ENCODE results near the gene DNAAF8. TPM values are rescaled to one million over a fixed set of nuclear protein-coding genes. Genes with fewer than 3 reads are reported as not detected.

DNAAF8 gene
- total RNA-seq, 1 experiment from 2014 or later, result 1.2 TPM

- H3K27ac ChIP-seq (ENCODE audit: low read length), result no peak overlapping the region
- H3K4me2 ChIP-seq (ENCODE audit: low read length), result no peak overlapping the region
- H3K79me2 ChIP-seq (ENCODE audit: low read length), result peaks cover 24% of the 10 kb centered on the region
- H3K4me1 ChIP-seq (ENCODE audit: insufficient read depth, low read length), result no peaks in the 10 kb centered on the region
- no peaks in the 10 kb centered on the region for H3K9me2 ChIP-seq (replicated peaks; ENCODE audit: low read length)
- no peaks in the 10 kb centered on the region for H4K20me1 ChIP-seq (ENCODE audit: low read length)
- H3F3A ChIP-seq (ENCODE audit: low read length, unreplicated experiment), result no peaks in the 10 kb centered on the region
- POLR2A ChIA-PET (ENCODE audit: unreplicated experiment), result no interaction called here
- H3K9me3 ChIP-seq (ENCODE audit: low read length), result no peaks in the 10 kb centered on the region
- no peaks in the 10 kb centered on the region for H3K27me3 ChIP-seq (ENCODE audit: low read length)
- no peak overlapping the region for H3K4me3 ChIP-seq (ENCODE audit: low read length)
- CTCF ChIA-PET, result no interaction called here
- TF ChIP-seq EZH2 (IDR thresholded peaks at IDR 0.05; ENCODE audit: low read length, unreplicated experiment), result no peak
- no peak for TF ChIP-seq EZH2phosphoT487 (IDR thresholded peaks at IDR 0.05; ENCODE audit: borderline replicate concordance, low read length)
- TF ChIP-seq CTCF (conservative IDR thresholded peaks at IDR 0.05; ENCODE audit: low read depth, low read length), result no peak
- ATAC-seq (no peak), DNase-seq (no peak)
- no peak overlapping the region for H3K9ac ChIP-seq (ENCODE audit: low read length)
- no peak overlapping the region for H2AFZ ChIP-seq (ENCODE audit: low read length)
- BruUV-seq (replicated peaks), result no TSS peak
- H3K36me3 ChIP-seq (ENCODE audit: low read depth, low read length), result no peaks in the 10 kb centered on the region
- intact Hi-C loops (cut with micrococcal nuclease), result loop anchor here (5.0 to 10.0 kb wide), 2 partner anchors 72 to 215 kb away; partner anchors contain the start of gene ROGDI
Measured at GRCh38 chr16:4729876-4730275, 4.5 kb upstream of the DNAAF8 start.

- Histone ChIP-seq H3F3A (ENCODE audit: low read length, unreplicated experiment) (no peaks in the 10 kb centered on the region), H3K9me2 (replicated peaks; ENCODE audit: low read length) (no peaks in the 10 kb centered on the region), H3K27ac (ENCODE audit: low read length) (no peak overlapping the region), H3K9ac (ENCODE audit: low read length) (peak overlapping the region; percentile 94), H3K79me2 (ENCODE audit: low read length) (peaks cover 24% of the 10 kb centered on the region), H2AFZ (ENCODE audit: low read length) (peak overlapping the region; percentile 94), H4K20me1 (ENCODE audit: low read length) (no peaks in the 10 kb centered on the region), H3K4me2 (ENCODE audit: low read length) (peak overlapping the region; percentile 100), H3K9me3 (ENCODE audit: low read length) (no peaks in the 10 kb centered on the region), H3K36me3 (ENCODE audit: low read depth, low read length) (no peaks in the 10 kb centered on the region), H3K4me3 (ENCODE audit: low read length) (peak overlapping the region; percentile 94), H3K4me1 (ENCODE audit: insufficient read depth, low read length) (no peaks in the 10 kb centered on the region; the same call in 1 of the 2 replicates), H3K27me3 (ENCODE audit: low read length) (no peaks in the 10 kb centered on the region)
- intact Hi-C loops (cut with micrococcal nuclease), result loop anchor here (5.0 to 10.0 kb wide), 2 partner anchors 69 to 212 kb away; partner anchors contain the start of gene ROGDI
- BruUV-seq (replicated peaks), result no TSS peak
- no peak for ATAC-seq
- no peak for DNase-seq
- TF ChIP-seq CTCF (conservative IDR thresholded peaks at IDR 0.05; ENCODE audit: low read depth, low read length), result no peak
- TF ChIP-seq EZH2 (IDR thresholded peaks at IDR 0.05; ENCODE audit: low read length, unreplicated experiment), result no peak
- TF ChIP-seq EZH2phosphoT487 (IDR thresholded peaks at IDR 0.05; ENCODE audit: borderline replicate concordance, low read length), result no peak
- POLR2A ChIA-PET (ENCODE audit: unreplicated experiment), result no interaction called here
- CTCF ChIA-PET, result no interaction called here
Measured at GRCh38 chr16:4733211-4733742, 1.1 kb upstream of the DNAAF8 start.

GRCh38 chr16:4733747-4734062 lies 632 bp upstream of the DNAAF8 start:
- H3K36me3 ChIP-seq (ENCODE audit: low read depth, low read length), result no peaks in the 10 kb centered on the region
- DNase-seq (no peak), ATAC-seq (peak; percentile 4)
- no peaks in the 10 kb centered on the region for H4K20me1 ChIP-seq (ENCODE audit: low read length)
- CTCF ChIA-PET, result no interaction called here
- POLR2A ChIA-PET (ENCODE audit: unreplicated experiment), result interaction anchor here (1.2 kb wide), 1 partner anchor 69 kb away, joined by 5 read pairs; no protein-coding TSS in a partner anchor
- BruUV-seq (replicated peaks), result TSS peak; percentile 44
- TF ChIP-seq EZH2phosphoT487 (IDR thresholded peaks at IDR 0.05; ENCODE audit: borderline replicate concordance, low read length), result no peak
- TF ChIP-seq CTCF (conservative IDR thresholded peaks at IDR 0.05; ENCODE audit: low read depth, low read length), result no peak
- TF ChIP-seq EZH2 (IDR thresholded peaks at IDR 0.05; ENCODE audit: low read length, unreplicated experiment), result no peak
- H3K27ac ChIP-seq (ENCODE audit: low read length), result peak overlapping the region; percentile 28; the same call in 1 of the 2 replicates
- H3K27me3 ChIP-seq (ENCODE audit: low read length), result no peaks in the 10 kb centered on the region
- no peaks in the 10 kb centered on the region for H3K9me2 ChIP-seq (replicated peaks; ENCODE audit: low read length)
- peak overlapping the region; percentile 100 for H3K4me2 ChIP-seq (ENCODE audit: low read length)
- H3F3A ChIP-seq (ENCODE audit: low read length, unreplicated experiment), result no peaks in the 10 kb centered on the region
- H2AFZ ChIP-seq (ENCODE audit: low read length), result peak overlapping the region; percentile 94
- intact Hi-C loops (cut with micrococcal nuclease), result loop anchor here (5.0 to 10.0 kb wide), 2 partner anchors 69 to 211 kb away; partner anchors contain the start of gene ROGDI
- H3K4me3 ChIP-seq (ENCODE audit: low read length), result peak overlapping the region; percentile 94
- H3K9me3 ChIP-seq (ENCODE audit: low read length), result no peaks in the 10 kb centered on the region
- no peaks in the 10 kb centered on the region; the same call in 1 of the 2 replicates for H3K4me1 ChIP-seq (ENCODE audit: insufficient read depth, low read length)
- H3K9ac ChIP-seq (ENCODE audit: low read length), result peak overlapping the region; percentile 94
- H3K79me2 ChIP-seq (ENCODE audit: low read length), result peaks cover 24% of the 10 kb centered on the region
